GM12891 (cell line): Measurements from ENCODE around the gene FLACC1.

ENCODE experiments used
- DNase-seq: peaks from one replicate; pipeline ENCODE4 v3.0.0; 2011; ENCODE audit warnings: low spot score; ENCODE audit not compliant: insufficient read length
- FAIRE-seq: peaks from 2 replicates; lab custom pipeline; 2011; peaks lifted over from hg19 to GRCh38; lab: Jason Lieb, UNC
- PAX5 ChIP-seq: IDR thresholded peaks from 2 replicates; pipeline ENCODE4 v1.6.1; 2011; ENCODE audit warnings: low read length, moderate library complexity, mild to moderate bottlenecking; ENCODE audit not compliant: insufficient read depth, severe bottlenecking
- POLR2A ChIP-seq: IDR thresholded peaks from 2 replicates; pipeline ENCODE4 v1.6.1; 2011; ENCODE audit warnings: low read depth, low read length, control low read depth
- POLR2AphosphoS5 ChIP-seq: IDR thresholded peaks from 2 replicates; pipeline ENCODE4 v1.6.1; 2011; ENCODE audit warnings: low read depth, low read length, control low read depth
- POU2F2 ChIP-seq: IDR thresholded peaks from 2 replicates; pipeline ENCODE4 v1.6.1; 2011; ENCODE audit warnings: low read depth, mild to moderate bottlenecking, control low read depth, low read length, moderate library complexity
- SPI1 ChIP-seq: IDR thresholded peaks from 2 replicates; pipeline ENCODE4 v1.6.1; 2011; ENCODE audit warnings: low read depth, low read length, control low read depth
- TAF1 ChIP-seq: IDR thresholded peaks from 2 replicates; pipeline ENCODE4 v1.6.1; 2011; ENCODE audit warnings: low read depth, low read length, control low read depth

Gene FLACC1

GRCh38 chr2:201285499-201285898 is 71.6 kb downstream of the FLACC1 start:
- FAIRE-seq (no peak), DNase-seq (no peak)
- no peak for TF ChIP-seq POLR2A
- TF ChIP-seq TAF1 = no peak
- no peak for TF ChIP-seq POU2F2
- TF ChIP-seq PAX5 = no peak
- TF ChIP-seq POLR2AphosphoS5 = no peak
- no peak for TF ChIP-seq SPI1

- DNase-seq = no peak
- no peak for FAIRE-seq
- peak; percentile 37 for TF ChIP-seq SPI1
- no peak for TF ChIP-seq TAF1
Observed at GRCh38 chr2:201280191-201281040, 76.7 kb downstream of the FLACC1 start.

GRCh38 chr2:201279079-201279478 is 78.1 kb downstream of the FLACC1 start:
- FAIRE-seq (no peak), DNase-seq (no peak)
- TF ChIP-seq TAF1 (no peak), SPI1 (no peak), POLR2AphosphoS5 (no peak), POLR2A (no peak), PAX5 (no peak)

GRCh38 chr2:201276511-201276910 is 80.6 kb downstream of the FLACC1 start:
- FAIRE-seq (peak; percentile 5), DNase-seq (no peak)
- no peak for TF ChIP-seq POU2F2
- no peak for TF ChIP-seq PAX5
- no peak for TF ChIP-seq SPI1
- no peak for TF ChIP-seq TAF1
- TF ChIP-seq POLR2A = no peak
- TF ChIP-seq POLR2AphosphoS5 = no peak

- DNase-seq (no peak), FAIRE-seq (no peak)
- TF ChIP-seq POLR2AphosphoS5 (no peak), POLR2A (no peak), PAX5 (no peak), POU2F2 (no peak)
Observed at GRCh38 chr2:201275990-201276389, 81.2 kb downstream of the FLACC1 start.

- no peak for FAIRE-seq
- TF ChIP-seq SPI1 (no peak), POU2F2 (no peak)
- no peak for DNase-seq
Observed at GRCh38 chr2:201275069-201275468, 82.1 kb downstream of the FLACC1 start.

- no peak for TF ChIP-seq POLR2A
Observed at GRCh38 chr2:201273330-201273983, 83.7 kb downstream of the FLACC1 start.

GRCh38 chr2:201271917-201272316 is 85.2 kb downstream of the FLACC1 start:
- peak; percentile 89 for FAIRE-seq
- no peak for DNase-seq
- TF ChIP-seq POU2F2 (no peak), POLR2AphosphoS5 (no peak), TAF1 (no peak), POLR2A (no peak), PAX5 (no peak), SPI1 (no peak)

More at GRCh38 chr2:201273330-201273983, 83.7 kb downstream of the FLACC1 start:
- no peak for DNase-seq
- no peak for FAIRE-seq

- DNase-seq = no peak
- no peak for FAIRE-seq
- TF ChIP-seq POLR2A (no peak), TAF1 (no peak), SPI1 (no peak), POU2F2 (no peak), PAX5 (no peak), POLR2AphosphoS5 (no peak)
Observed at GRCh38 chr2:201270293-201271001, 86.7 kb downstream of the FLACC1 start.
